SK-N-SH (cell line): Measurements from ENCODE around the gene PODXL2. TPM values are rescaled to one million over a fixed set of nuclear protein-coding genes. Genes with fewer than 3 reads are reported as not detected.

ENCODE experiments used
- CTCF ChIA-PET: fragments of 300-600, 350-600 bp; formaldehyde crosslinking; extraction: SDS; loops from one replicate; lab custom pipeline; 2021; lab: Yijun Ruan, JAX
- POLR2A ChIA-PET: fragments of 350-600 bp; sonication (Branson Sonifier 250); formaldehyde crosslinking; extraction: SDS; loops from one replicate; lab custom pipeline; 2020; ENCODE audit warnings: antibody characterized with exemption, inconsistent platforms; lab: Yijun Ruan, JAX
- DNase-seq: peaks from one replicate; pipeline ENCODE4 v3.0.0; 2012
- H2AFZ ChIP-seq: fragments of 200-600 bp; sonication (generic); 2 replicates; pipeline ENCODE4 v1.8.1; 2016; ENCODE audit warnings: antibody characterized with exemption, mild to moderate bottlenecking, low read depth
- H3F3A ChIP-seq: fragments of 200-600 bp; sonication (generic); replicated peaks from 2 replicates; pipeline ENCODE3; 2016; ENCODE audit warnings: antibody characterized with exemption, mild to moderate bottlenecking; ENCODE audit not compliant: insufficient read depth
- H3K27ac ChIP-seq, 2 experiments: fragments of 200-500 bp in 1 of 2; fragments of 200-600 bp in 1 of 2; sonication (Bioruptor generic) in 1 of 2; sonication (generic), shearing (Covaris generic) in 1 of 2; 2 replicates each; pipeline versions ENCODE4 v1.5.1 to v1.6.1; 2014 to 2016; ENCODE audit warnings: low read depth in 2 of 2, inconsistent platforms in 1 of 2, low read length in 1 of 2, mild to moderate bottlenecking in 1 of 2, mixed read lengths in 1 of 2
- H3K27me3 ChIP-seq: fragments of 200-600 bp; sonication (generic), shearing (Covaris generic); 2 replicates; pipeline ENCODE4 v1.6.1; 2016; ENCODE audit warnings: mixed run types; ENCODE audit not compliant: insufficient read depth
- H3K36me3 ChIP-seq, 2 experiments: fragments of 200-500 bp in 1 of 2; fragments of 200-600 bp in 1 of 2; sonication (Bioruptor generic) in 1 of 2; sonication (generic) in 1 of 2; replicated peaks in 1 of 2; 2 replicates each; pipeline versions ENCODE3 to v1.5.1; 2014 to 2016; ENCODE audit warnings: low read length in 1 of 2, mild to moderate bottlenecking in 1 of 2; ENCODE audit not compliant: insufficient read depth in 2 of 2, control insufficient read depth in 1 of 2
- H3K4me1 ChIP-seq, 2 experiments: fragments of 200-500 bp in 1 of 2; fragments of 200-600 bp in 1 of 2; sonication (Bioruptor generic) in 1 of 2; sonication (generic), shearing (Covaris generic) in 1 of 2; 2 replicates each; pipeline versions ENCODE4 v1.5.1 to v1.6.1; 2014 to 2016; ENCODE audit warnings: low read depth in 1 of 2, low read length in 1 of 2, mixed run types in 1 of 2; ENCODE audit not compliant: insufficient read depth in 2 of 2, control insufficient read depth in 1 of 2
- H3K4me2 ChIP-seq: fragments of 200-600 bp; sonication (generic), shearing (Covaris generic); 2 replicates; pipeline ENCODE4 v1.6.1; 2017; ENCODE audit warnings: mixed run types
- H3K4me3 ChIP-seq, 2 experiments: fragments of 200-500 bp in 1 of 2; fragments of 200-600 bp in 1 of 2; sonication (Bioruptor generic) in 1 of 2; sonication (generic), shearing (Covaris generic) in 1 of 2; 2 replicates each; pipeline versions ENCODE4 v1.5.1 to v1.8.1; 2014 to 2016; ENCODE audit warnings: low read depth in 2 of 2, inconsistent platforms in 1 of 2, low read length in 1 of 2, mild to moderate bottlenecking in 1 of 2, mixed read lengths in 1 of 2, moderate library complexity in 1 of 2
- H3K79me2 ChIP-seq: fragments of 200-600 bp; sonication (generic); 2 replicates; pipeline ENCODE4 v1.8.1; 2017; ENCODE audit warnings: mild to moderate bottlenecking; ENCODE audit not compliant: insufficient read depth
- H3K9ac ChIP-seq: fragments of 200-600 bp; sonication (generic); 2 replicates; pipeline ENCODE4 v1.6.1; 2017; ENCODE audit warnings: mixed run types
- H3K9me2 ChIP-seq: fragments of 200-600 bp; sonication (generic); 2 replicates; pipeline ENCODE4 v1.6.1; 2017; ENCODE audit warnings: mixed run types
- H3K9me3 ChIP-seq: fragments of 200-600 bp; sonication (generic); 2 replicates; pipeline ENCODE4 v1.6.1; 2017; ENCODE audit warnings: mixed run types, mild to moderate bottlenecking, moderate library complexity
- H4K20me1 ChIP-seq: fragments of 200-600 bp; sonication (generic); 2 replicates; pipeline ENCODE4 v1.6.1; 2017; ENCODE audit warnings: mild to moderate bottlenecking, mixed run types; ENCODE audit not compliant: insufficient read depth
- EP300 ChIP-seq, 2 experiments: IDR thresholded peaks; 2 replicates each; pipeline versions ENCODE4 v1.4.0 to v1.6.1; 2012; ENCODE audit warnings: borderline replicate concordance in 1 of 2, low read depth in 1 of 2, low read length in 1 of 2
- EZH2phosphoT487 ChIP-seq: fragments of 200-600 bp; sonication (generic); IDR thresholded peaks from 2 replicates; pipeline ENCODE4 v1.6.1; 2017; ENCODE audit warnings: low read depth, mixed run types, mild to moderate bottlenecking, antibody characterized with exemption, moderate library complexity, borderline replicate concordance
- FOSL2 ChIP-seq: IDR thresholded peaks from 2 replicates; pipeline ENCODE4 v1.4.0; 2012; ENCODE audit warnings: low read depth, mild to moderate bottlenecking, moderate library complexity, borderline replicate concordance
- FOXJ3 ChIP-seq: sonication (generic); formaldehyde crosslinking; IDR thresholded peaks from 2 replicates; pipeline ENCODE4 v1.5.1; 2020; ENCODE audit warnings: mild to moderate bottlenecking, missing genetic modification reagents
- GATA2 ChIP-seq: sonication (generic); formaldehyde crosslinking; IDR thresholded peaks from 2 replicates; pipeline ENCODE4 v1.5.0; 2020; ENCODE audit warnings: mild to moderate bottlenecking, missing genetic modification reagents
- MEF2A ChIP-seq: IDR thresholded peaks from 2 replicates; pipeline ENCODE4 v1.4.0; 2012; ENCODE audit warnings: low read depth, borderline replicate concordance
- NRF1 ChIP-seq: IDR thresholded peaks from 2 replicates; pipeline ENCODE4 v1.6.1; 2012; ENCODE audit warnings: low read depth, mild to moderate bottlenecking, low read length
- POLR2AphosphoS5 ChIP-seq: IDR thresholded peaks from 2 replicates; pipeline ENCODE4 v1.6.1; 2012; ENCODE audit warnings: low read depth, low read length
- RAD21 ChIP-seq: IDR thresholded peaks from 2 replicates; pipeline ENCODE4 v1.6.1; 2012; ENCODE audit warnings: mild to moderate bottlenecking, low read length
- RCOR1 ChIP-seq: fragments of 150-350 bp; IDR thresholded peaks from 2 replicates; pipeline ENCODE4 v1.6.1; 2017; ENCODE audit warnings: antibody characterized with exemption, low read length
- SIN3A ChIP-seq: IDR thresholded peaks from 2 replicates; pipeline ENCODE4 v1.6.1; 2012; ENCODE audit warnings: low read depth, mild to moderate bottlenecking, low read length, moderate library complexity, borderline replicate concordance
- SMC3 ChIP-seq: IDR thresholded peaks from 2 replicates; pipeline ENCODE4 v1.6.1; 2012; ENCODE audit warnings: low read depth, low read length, improper control_type of control experiment
- TCF12 ChIP-seq: IDR thresholded peaks from 2 replicates; pipeline ENCODE4 v1.4.0; 2012
- WGBS: methylation state at CpG from one replicate; pipeline ENCODE4 v1.1.6; 2017; ENCODE audit warnings: low lambda C conversion rate; 5-methylcytosine and 5-hydroxymethylcytosine counted together
- polyA plus RNA-seq, 3 experiments: library from polyadenylated mRNA; depleted of rRNA; stranded (reverse); fragments of >200 nt; gene quantifications; 2 replicates each; pipeline ENCODE4 v1.2.3, GENCODE V29; 2012
- TF ChIP-seq, protein P1 (sequence below): fragments of 150-350 bp; IDR thresholded peaks from 2 replicates; pipeline ENCODE4 v1.6.1; 2016; ENCODE audit warnings: mild to moderate bottlenecking, low read depth, low read length
- TF ChIP-seq, protein P2 (sequence below): IDR thresholded peaks from 2 replicates; pipeline ENCODE4 v1.6.1; 2012; ENCODE audit warnings: mild to moderate bottlenecking, low read depth, low read length, moderate library complexity
- TF ChIP-seq, protein P3 (sequence below): IDR thresholded peaks from 2 replicates; pipeline ENCODE4; 2012
- TF ChIP-seq, protein P4 (sequence below): IDR thresholded peaks from 2 replicates; pipeline ENCODE4 v1.4.0; 2012; ENCODE audit warnings: low read depth, borderline replicate concordance

PODXL2 gene
- polyA plus RNA-seq, 1 of the 3 experiments (the other 2 are of a cell fraction): 27.5 TPM

DNA sequence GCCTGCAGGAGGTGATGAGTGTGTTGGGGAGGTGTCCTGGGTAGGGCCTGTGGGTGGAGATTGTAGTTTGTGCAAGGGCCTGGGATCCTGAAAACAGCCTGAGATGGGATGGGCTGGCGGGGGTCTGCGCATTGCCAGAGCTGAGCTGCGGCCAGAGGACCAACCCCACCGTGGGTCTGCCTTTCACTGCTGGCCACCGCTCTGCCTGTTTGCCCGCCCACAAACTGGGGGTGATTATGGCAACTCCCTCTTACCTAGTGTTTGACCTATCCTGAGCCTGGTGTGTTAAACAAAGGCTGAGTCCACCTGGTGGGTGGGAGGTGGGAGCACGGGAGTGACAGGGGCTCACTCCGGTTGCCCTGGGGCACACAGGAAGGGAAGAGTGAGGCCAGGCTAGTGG is 53.6 kb downstream of the PODXL2 start:
- POLR2A ChIA-PET: no interaction called here
- TF ChIP-seq FOSL2 (no peak), SMC3 (no peak), RCOR1 (no peak), POLR2AphosphoS5 (no peak), TCF12 (no peak), MEF2A (no peak), SIN3A (no peak), EZH2phosphoT487 (no peak), FOXJ3 (CRISPR knock-in tag) (no peak), EP300 (IDR thresholded peaks at IDR 0.05; ENCODE audit: borderline replicate concordance in 1 of 2, low read depth in 1 of 2, low read length in 1 of 2) (no peak), NRF1 (no peak), GATA2 (no peak), RAD21 (no peak)
- TF ChIP-seq, protein P1, sequence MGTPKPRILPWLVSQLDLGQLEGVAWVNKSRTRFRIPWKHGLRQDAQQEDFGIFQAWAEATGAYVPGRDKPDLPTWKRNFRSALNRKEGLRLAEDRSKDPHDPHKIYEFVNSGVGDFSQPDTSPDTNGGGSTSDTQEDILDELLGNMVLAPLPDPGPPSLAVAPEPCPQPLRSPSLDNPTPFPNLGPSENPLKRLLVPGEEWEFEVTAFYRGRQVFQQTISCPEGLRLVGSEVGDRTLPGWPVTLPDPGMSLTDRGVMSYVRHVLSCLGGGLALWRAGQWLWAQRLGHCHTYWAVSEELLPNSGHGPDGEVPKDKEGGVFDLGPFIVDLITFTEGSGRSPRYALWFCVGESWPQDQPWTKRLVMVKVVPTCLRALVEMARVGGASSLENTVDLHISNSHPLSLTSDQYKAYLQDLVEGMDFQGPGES: no peak
- TF ChIP-seq, protein P2, sequence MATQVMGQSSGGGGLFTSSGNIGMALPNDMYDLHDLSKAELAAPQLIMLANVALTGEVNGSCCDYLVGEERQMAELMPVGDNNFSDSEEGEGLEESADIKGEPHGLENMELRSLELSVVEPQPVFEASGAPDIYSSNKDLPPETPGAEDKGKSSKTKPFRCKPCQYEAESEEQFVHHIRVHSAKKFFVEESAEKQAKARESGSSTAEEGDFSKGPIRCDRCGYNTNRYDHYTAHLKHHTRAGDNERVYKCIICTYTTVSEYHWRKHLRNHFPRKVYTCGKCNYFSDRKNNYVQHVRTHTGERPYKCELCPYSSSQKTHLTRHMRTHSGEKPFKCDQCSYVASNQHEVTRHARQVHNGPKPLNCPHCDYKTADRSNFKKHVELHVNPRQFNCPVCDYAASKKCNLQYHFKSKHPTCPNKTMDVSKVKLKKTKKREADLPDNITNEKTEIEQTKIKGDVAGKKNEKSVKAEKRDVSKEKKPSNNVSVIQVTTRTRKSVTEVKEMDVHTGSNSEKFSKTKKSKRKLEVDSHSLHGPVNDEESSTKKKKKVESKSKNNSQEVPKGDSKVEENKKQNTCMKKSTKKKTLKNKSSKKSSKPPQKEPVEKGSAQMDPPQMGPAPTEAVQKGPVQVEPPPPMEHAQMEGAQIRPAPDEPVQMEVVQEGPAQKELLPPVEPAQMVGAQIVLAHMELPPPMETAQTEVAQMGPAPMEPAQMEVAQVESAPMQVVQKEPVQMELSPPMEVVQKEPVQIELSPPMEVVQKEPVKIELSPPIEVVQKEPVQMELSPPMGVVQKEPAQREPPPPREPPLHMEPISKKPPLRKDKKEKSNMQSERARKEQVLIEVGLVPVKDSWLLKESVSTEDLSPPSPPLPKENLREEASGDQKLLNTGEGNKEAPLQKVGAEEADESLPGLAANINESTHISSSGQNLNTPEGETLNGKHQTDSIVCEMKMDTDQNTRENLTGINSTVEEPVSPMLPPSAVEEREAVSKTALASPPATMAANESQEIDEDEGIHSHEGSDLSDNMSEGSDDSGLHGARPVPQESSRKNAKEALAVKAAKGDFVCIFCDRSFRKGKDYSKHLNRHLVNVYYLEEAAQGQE: no peak
- TF ChIP-seq, protein P3, sequence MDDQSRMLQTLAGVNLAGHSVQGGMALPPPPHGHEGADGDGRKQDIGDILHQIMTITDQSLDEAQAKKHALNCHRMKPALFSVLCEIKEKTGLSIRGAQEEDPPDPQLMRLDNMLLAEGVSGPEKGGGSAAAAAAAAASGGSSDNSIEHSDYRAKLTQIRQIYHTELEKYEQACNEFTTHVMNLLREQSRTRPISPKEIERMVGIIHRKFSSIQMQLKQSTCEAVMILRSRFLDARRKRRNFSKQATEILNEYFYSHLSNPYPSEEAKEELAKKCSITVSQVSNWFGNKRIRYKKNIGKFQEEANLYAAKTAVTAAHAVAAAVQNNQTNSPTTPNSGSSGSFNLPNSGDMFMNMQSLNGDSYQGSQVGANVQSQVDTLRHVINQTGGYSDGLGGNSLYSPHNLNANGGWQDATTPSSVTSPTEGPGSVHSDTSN: no peak
- TF ChIP-seq, protein P4, sequence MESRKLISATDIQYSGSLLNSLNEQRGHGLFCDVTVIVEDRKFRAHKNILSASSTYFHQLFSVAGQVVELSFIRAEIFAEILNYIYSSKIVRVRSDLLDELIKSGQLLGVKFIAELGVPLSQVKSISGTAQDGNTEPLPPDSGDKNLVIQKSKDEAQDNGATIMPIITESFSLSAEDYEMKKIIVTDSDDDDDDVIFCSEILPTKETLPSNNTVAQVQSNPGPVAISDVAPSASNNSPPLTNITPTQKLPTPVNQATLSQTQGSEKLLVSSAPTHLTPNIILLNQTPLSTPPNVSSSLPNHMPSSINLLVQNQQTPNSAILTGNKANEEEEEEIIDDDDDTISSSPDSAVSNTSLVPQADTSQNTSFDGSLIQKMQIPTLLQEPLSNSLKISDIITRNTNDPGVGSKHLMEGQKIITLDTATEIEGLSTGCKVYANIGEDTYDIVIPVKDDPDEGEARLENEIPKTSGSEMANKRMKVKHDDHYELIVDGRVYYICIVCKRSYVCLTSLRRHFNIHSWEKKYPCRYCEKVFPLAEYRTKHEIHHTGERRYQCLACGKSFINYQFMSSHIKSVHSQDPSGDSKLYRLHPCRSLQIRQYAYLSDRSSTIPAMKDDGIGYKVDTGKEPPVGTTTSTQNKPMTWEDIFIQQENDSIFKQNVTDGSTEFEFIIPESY: no peak
- CTCF ChIA-PET: interaction anchor here (0.6 to 4.3 kb wide), 13 partner anchors 9 to 1037 kb away, joined by 3 to 23 read pairs (median 4); no protein-coding TSS in a partner anchor

More for the DNA sequence above, 53.6 kb downstream of the PODXL2 start:
- Histone ChIP-seq H3K27ac (no peak overlapping the region), H3K36me3 (no peaks in the 10 kb centered on the region), H3K4me2 (no peak overlapping the region), H4K20me1 (no peaks in the 10 kb centered on the region), H3K9me2 (no peaks in the 10 kb centered on the region), H2AFZ (no peak overlapping the region), H3K4me3 (no peak overlapping the region), H3K9ac (no peak overlapping the region), H3K4me1 (peaks cover 0 to 2% of the 10 kb centered on the region in 2 experiments; a peak in 1 of 4 replicates), H3K9me3 (no peaks in the 10 kb centered on the region), H3K27me3 (no peaks in the 10 kb centered on the region), H3K79me2 (no peaks in the 10 kb centered on the region), H3F3A (peaks cover 4% of the 10 kb centered on the region)
- 94% methylated on average over 5 of the region's 8 CpGs for WGBS
- no peak for DNase-seq
